KG1 (cell line): ENCODE results near the gene SHROOM4.

Source experiments
- DNase-seq: peaks from one replicate; lab custom pipeline; 2025; lab: John Stamatoyannopoulos, UW

SHROOM4 gene

GRCh38 chrX:50707955-50708699, 105.9 kb downstream of the SHROOM4 start:
- DNase-seq = no peak

GRCh38 chrX:50707405-50707804, 106.6 kb downstream of the SHROOM4 start:
- DNase-seq = no peak

- no peak for DNase-seq
Observed at GRCh38 chrX:50705042-50705441, 109.0 kb downstream of the SHROOM4 start.

DNA sequence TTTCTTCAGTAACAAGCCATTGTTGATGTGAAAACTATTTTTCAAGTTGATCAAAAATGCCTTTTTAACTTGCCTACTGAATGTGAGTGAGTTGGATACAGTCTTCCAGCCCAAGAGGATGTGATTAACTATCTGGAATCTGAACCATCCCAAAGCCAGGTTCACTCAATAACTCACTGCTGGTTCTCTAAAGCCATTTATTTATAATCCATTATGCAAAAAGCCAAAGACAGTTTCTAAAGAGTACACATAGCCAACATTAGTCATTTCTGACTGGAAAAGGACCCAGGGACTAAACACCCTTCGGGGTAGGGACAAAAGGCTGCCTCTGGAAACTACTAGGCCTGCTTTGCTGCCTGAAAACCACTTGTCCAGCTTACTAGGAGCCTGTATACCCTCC, 109.6 kb downstream of the SHROOM4 start:
- no peak for DNase-seq

GRCh38 chrX:50700921-50701320, 113.1 kb downstream of the SHROOM4 start:
- DNase-seq = no peak

DNA sequence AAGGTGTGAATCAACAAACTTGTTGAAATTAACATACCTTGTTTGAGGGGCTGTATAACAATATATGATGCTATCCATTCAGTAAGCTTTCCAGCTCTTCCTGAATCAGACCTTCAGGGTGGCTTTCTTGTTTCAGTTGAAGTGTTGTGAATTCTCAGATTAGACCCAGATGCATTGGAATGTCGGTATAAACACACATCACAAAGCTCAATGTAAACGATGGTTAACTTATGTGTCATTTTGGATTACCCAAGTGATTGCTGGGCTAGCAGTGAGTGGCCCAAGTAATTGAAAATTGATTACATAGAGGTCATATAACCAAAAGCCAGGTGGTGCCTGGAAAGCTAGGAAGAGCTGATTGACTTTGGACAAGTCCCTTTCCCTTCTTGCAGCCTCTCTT, 115.0 kb downstream of the SHROOM4 start:
- DNase-seq = no peak

GRCh38 chrX:50697691-50698090, 116.3 kb downstream of the SHROOM4 start:
- DNase-seq = no peak

GRCh38 chrX:50691820-50692219, 122.2 kb downstream of the SHROOM4 start:
- no peak for DNase-seq

DNA sequence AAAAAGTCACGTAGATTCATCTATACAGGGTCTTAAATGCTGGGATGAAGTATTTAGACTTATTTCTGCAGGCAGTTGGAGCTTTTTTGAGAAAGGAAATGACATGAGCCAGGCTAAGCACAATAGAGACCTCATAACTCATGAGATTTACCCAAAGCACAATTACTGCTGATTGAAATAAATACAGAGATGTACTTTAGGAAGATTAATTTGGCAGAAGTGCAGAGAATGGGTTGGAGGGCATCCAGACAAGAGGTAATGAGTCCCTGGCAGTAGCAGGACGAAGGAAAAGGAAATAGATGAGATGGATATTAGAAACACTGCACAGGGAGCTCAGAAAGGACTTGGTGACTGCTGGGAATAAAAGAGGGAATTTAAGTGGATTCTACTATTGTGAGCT, 129.1 kb downstream of the SHROOM4 start:
- DNase-seq = no peak

DNA sequence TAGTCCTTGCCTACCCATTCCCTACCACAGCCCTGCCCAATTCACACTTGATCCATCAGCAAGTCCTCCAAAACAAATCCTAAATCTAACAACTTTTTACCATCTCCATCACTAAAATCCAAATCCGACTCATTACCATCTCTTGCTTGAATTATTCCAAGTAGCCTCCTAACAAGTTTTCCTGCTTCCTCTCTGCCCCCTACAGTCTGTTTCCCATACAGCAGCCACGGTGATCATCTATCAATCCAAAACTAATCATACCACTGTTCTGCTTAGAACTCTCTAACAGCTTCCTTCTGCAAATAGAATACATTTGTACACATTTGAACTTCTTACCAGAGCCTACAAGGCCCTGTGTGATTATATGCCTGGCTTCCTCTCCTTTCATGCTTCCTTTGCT, 133.0 kb downstream of the SHROOM4 start:
- DNase-seq = no peak

DNA sequence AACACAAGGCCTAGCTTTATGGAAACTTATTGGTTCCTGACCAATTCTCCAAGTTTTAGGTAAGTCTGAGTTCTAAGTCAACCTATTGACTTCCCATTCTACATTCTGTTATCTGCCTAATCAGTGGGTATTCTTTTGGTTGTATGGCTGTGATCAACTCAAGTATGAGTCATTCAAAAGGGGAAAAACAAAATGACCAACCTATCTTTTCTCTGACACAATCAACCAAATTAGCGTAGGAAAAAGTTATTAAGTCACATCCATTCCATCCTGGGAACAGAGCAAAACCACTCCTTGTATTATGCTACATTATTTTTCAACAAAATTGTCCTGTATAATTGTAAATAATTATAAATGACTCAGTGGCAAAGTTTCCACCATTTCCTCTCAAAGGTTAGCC, 136.2 kb downstream of the SHROOM4 start:
- no peak for DNase-seq

GRCh38 chrX:50671661-50672060, 142.3 kb downstream of the SHROOM4 start:
- no peak for DNase-seq

GRCh38 chrX:50668860-50669259, 145.1 kb downstream of the SHROOM4 start:
- no peak for DNase-seq

GRCh38 chrX:50648156-50648555, 165.8 kb downstream of the SHROOM4 start:
- no peak for DNase-seq

DNA sequence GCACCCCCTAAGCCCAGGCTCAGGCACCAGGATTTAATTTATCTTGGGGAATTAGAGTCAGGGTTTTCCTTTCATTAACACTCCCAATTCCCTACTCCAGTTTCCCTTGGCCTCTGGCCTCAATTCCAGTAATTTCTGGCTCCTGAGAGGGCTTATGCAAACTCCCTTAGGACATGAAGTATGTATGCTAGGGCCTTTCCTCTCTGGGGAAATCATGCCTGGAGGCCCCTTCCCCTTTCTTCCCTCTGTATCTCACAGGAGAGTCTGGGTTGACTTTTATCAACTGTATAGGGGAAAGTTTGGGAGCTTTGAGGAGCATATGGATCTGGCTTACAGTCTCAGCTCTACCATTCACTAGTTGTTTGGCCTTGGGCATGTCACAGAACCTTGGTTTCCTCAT, 169.5 kb downstream of the SHROOM4 start:
- no peak for DNase-seq

DNA sequence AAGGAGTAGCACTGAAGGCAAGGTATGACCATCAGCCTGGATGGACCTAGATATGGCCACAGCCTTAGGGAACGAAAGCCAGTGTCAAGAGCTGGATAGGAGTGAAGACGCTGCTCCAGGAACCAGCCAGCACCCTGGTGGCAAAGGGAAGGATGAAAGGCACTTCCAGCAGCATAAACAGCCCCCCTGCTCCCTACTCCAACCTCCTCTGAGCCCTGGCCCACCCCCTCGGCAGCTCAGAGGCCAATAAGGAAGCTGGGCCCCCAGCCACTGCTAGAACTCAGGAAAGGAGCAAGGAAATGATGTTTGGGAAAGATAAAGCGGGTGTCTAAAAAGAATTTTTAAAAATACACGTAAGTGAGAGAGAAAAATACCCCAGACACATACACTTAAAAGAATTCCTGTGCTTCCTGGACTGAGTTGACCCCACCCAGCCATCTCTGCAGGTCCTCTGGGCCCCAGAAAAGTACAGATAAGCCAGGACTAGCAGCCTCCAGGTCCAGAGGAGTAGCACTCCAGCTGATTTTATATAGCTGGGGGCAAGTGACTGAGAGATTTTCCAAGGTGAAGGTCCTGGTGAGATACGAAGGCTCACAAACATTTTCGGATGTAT, 170.4 kb downstream of the SHROOM4 start:
- no peak for DNase-seq

DNA sequence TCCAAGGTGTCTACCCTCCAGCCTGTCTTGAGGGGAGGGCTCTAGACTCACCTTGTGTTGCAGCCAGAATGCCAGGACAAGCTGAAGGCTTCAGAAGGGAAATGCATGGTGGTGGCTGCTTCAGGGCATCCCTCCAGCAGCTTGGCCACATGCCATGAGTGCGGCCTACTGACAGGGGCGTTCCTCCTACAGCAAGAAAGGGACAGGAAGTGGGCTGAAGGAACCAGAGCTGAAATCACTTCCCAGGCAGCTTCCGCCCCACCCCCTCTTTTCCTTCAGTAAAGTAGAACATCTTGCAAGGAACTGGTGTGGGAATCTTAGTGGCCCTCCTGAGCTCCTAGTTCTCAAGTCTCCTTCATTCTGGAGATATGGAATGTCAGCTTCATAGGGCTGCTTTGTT, 175.9 kb downstream of the SHROOM4 start:
- no peak for DNase-seq

DNA sequence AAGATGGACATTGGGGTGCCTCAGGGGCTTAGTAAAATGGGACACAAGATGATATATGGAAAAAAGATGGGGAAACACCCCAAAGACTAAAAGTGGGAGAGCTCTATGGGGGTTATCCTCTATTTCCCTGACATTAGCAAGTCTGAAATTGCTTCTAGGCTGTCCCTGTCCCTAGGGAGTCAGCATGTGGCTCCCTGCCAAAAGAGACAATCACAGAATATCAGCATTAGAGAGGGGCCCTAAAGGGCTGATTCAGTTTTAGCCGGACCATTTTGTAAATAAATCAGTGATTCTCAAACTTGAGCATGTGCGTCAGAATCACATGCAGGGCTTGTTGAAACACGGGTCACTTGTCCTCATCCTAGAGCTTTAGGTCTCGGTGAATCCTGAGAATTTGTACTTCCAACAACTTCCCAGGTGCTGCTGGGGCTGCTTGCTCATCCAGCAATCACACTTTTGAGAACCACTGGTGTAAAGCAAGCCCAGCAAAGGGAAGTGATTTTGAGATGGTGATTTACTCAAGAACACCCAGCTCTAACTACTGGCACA, 178.1 kb downstream of the SHROOM4 start:
- no peak for DNase-seq

- DNase-seq = no peak
Observed at GRCh38 chrX:50635162-50635561, 178.8 kb downstream of the SHROOM4 start.

- DNase-seq = no peak
Observed at GRCh38 chrX:50629774-50630173, 184.2 kb downstream of the SHROOM4 start.

- DNase-seq = no peak
Observed at GRCh38 chrX:50627696-50628095, 186.3 kb downstream of the SHROOM4 start.

- no peak for DNase-seq
Observed at GRCh38 chrX:50626432-50626831, 187.6 kb downstream of the SHROOM4 start.

GRCh38 chrX:50622751-50623150, 191.2 kb downstream of the SHROOM4 start:
- no peak for DNase-seq
